Measurements from ENCODE around the gene FOXO1.

GRCh38 chr13:40673414-40673813 is 7.0 kb upstream of the FOXO1 start:
- TF ChIP-seq, protein P1, sequence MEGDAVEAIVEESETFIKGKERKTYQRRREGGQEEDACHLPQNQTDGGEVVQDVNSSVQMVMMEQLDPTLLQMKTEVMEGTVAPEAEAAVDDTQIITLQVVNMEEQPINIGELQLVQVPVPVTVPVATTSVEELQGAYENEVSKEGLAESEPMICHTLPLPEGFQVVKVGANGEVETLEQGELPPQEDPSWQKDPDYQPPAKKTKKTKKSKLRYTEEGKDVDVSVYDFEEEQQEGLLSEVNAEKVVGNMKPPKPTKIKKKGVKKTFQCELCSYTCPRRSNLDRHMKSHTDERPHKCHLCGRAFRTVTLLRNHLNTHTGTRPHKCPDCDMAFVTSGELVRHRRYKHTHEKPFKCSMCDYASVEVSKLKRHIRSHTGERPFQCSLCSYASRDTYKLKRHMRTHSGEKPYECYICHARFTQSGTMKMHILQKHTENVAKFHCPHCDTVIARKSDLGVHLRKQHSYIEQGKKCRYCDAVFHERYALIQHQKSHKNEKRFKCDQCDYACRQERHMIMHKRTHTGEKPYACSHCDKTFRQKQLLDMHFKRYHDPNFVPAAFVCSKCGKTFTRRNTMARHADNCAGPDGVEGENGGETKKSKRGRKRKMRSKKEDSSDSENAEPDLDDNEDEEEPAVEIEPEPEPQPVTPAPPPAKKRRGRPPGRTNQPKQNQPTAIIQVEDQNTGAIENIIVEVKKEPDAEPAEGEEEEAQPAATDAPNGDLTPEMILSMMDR (IDR thresholded peaks at IDR 0.05; ENCODE audit: insufficient read depth, low read depth, low read length): no peak
- no peak for TF ChIP-seq EZH2 (IDR thresholded peaks at IDR 0.05; ENCODE audit: insufficient read depth, low read length)

Data from astrocyte (in vitro differentiated cells and primary cell).